A673 (cell line): Measurements from ENCODE around the gene LCA5.

Source experiments
- EZH2 ChIP-seq: fragments of 200-600 bp; sonication (generic); IDR thresholded peaks from 2 replicates; pipeline ENCODE4 v1.6.1; 2017; ENCODE audit warnings: borderline replicate concordance, low read depth, mild to moderate bottlenecking, mixed read lengths, antibody characterized with exemption, low read length; ENCODE audit not compliant: poor library complexity, severe bottlenecking
- TF ChIP-seq, protein P1 (sequence below): fragments of 300-800, 200-600 bp; sonication (generic); conservative IDR thresholded peaks from 2 replicates; pipeline ENCODE4 v1.5.1; 2017; ENCODE audit warnings: low read depth, mild to moderate bottlenecking, antibody characterized with exemption, low read length, moderate library complexity, mixed read lengths

- TF ChIP-seq, protein P1, sequence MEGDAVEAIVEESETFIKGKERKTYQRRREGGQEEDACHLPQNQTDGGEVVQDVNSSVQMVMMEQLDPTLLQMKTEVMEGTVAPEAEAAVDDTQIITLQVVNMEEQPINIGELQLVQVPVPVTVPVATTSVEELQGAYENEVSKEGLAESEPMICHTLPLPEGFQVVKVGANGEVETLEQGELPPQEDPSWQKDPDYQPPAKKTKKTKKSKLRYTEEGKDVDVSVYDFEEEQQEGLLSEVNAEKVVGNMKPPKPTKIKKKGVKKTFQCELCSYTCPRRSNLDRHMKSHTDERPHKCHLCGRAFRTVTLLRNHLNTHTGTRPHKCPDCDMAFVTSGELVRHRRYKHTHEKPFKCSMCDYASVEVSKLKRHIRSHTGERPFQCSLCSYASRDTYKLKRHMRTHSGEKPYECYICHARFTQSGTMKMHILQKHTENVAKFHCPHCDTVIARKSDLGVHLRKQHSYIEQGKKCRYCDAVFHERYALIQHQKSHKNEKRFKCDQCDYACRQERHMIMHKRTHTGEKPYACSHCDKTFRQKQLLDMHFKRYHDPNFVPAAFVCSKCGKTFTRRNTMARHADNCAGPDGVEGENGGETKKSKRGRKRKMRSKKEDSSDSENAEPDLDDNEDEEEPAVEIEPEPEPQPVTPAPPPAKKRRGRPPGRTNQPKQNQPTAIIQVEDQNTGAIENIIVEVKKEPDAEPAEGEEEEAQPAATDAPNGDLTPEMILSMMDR, result no peak
- TF ChIP-seq EZH2, result no peak
These were observed 81.8 kb downstream of the LCA5 start for GRCh38 chr6:79455446-79455845.
